GM12878 (cell line): Measurements from ENCODE around the gene BCKDHA. TPM values are rescaled to one million over a fixed set of nuclear protein-coding genes. Genes with fewer than 3 reads are reported as not detected.

Source experiments
- ATAC-seq: fragments of 200-7000 bp; cut with Tn5 transposase; 3 replicates; pipeline ENCODE4 v1.9.1; 2020; ENCODE audit warnings: mild to moderate bottlenecking, moderate library complexity
- BruUV-seq: library from RNA; stranded (reverse); fragments of 400-500 nt; replicated peaks from 2 replicates; lab custom pipeline; 2021; lab: Mats Ljungman, UMichigan
- CTCF ChIA-PET: fragments of 300-600 bp; sonication (Branson Sonifier 250); formaldehyde crosslinking; extraction: SDS; loops from one replicate; lab custom pipeline; 2021; ENCODE audit warnings: inconsistent platforms; lab: Yijun Ruan, JAX
- POLR2A ChIA-PET: fragments of 350-600 bp; formaldehyde crosslinking; extraction: SDS; loops from one replicate; lab custom pipeline; 2021; ENCODE audit warnings: inconsistent platforms; lab: Charles Lee
- RAD21 ChIA-PET: fragments of 300-600 bp; sonication (Branson Sonifier 250); formaldehyde crosslinking; loops from one replicate; lab custom pipeline; 2023; ENCODE audit warnings: antibody characterized with exemption; ENCODE audit not compliant: unreplicated experiment; lab: Charles Lee
- SMC1A ChIA-PET: fragments of 300-600 bp; sonication (Branson Sonifier 250); formaldehyde crosslinking; loops from one replicate; lab custom pipeline; 2023; ENCODE audit not compliant: unreplicated experiment, uncharacterized antibody; lab: Charles Lee
- DNase-seq: peaks from one replicate; pipeline ENCODE4 v3.0.0-alpha.2; 2011; ENCODE audit warnings: low read depth, low spot score
- FAIRE-seq: peaks from 3 replicates; lab custom pipeline; 2011; peaks lifted over from hg19 to GRCh38; lab: Jason Lieb, UNC
- H2AFZ ChIP-seq: 2 replicates; pipeline ENCODE4 v1.6.0; 2011; ENCODE audit warnings: low read depth, low read length, control low read depth; ENCODE audit not compliant: control insufficient read depth
- H3K27ac ChIP-seq: 2 replicates; pipeline ENCODE4 v1.5.1; 2011; ENCODE audit warnings: control low read depth; ENCODE audit not compliant: control insufficient read depth, insufficient read depth
- H3K27me3 ChIP-seq, 2 experiments: replicated peaks in 1 of 2; 2 replicates each; pipeline versions ENCODE4 v1.6.0 to v1.6.1; 2011; ENCODE audit warnings: low read length in 1 of 2; ENCODE audit not compliant: control insufficient read depth in 2 of 2, insufficient read depth in 2 of 2
- H3K36me3 ChIP-seq, 2 experiments: 2 replicates each; pipeline ENCODE4 v1.5.1; 2011; ENCODE audit warnings: low read length in 1 of 2; ENCODE audit not compliant: control insufficient read depth in 2 of 2, insufficient read depth in 2 of 2
- H3K4me1 ChIP-seq: 2 replicates; pipeline ENCODE4 v1.6.1; 2011; ENCODE audit warnings: mild to moderate bottlenecking, low read length, moderate library complexity, mixed read lengths; ENCODE audit not compliant: control insufficient read depth, insufficient read depth
- H3K4me2 ChIP-seq: 2 replicates; pipeline ENCODE4 v1.6.0; 2011; ENCODE audit warnings: control low read depth; ENCODE audit not compliant: control insufficient read depth, insufficient read depth
- H3K4me3 ChIP-seq: fragments of 200-600 bp; sonication (generic); 2 replicates; pipeline ENCODE4 v1.5.1; 2016
- H3K79me2 ChIP-seq: 2 replicates; pipeline ENCODE4 v1.6.0; 2011; ENCODE audit warnings: low read length; ENCODE audit not compliant: control insufficient read depth, insufficient read depth
- H3K9ac ChIP-seq: 2 replicates; pipeline ENCODE4 v1.8.0; 2011; ENCODE audit warnings: low read length, control low read depth, mixed read lengths; ENCODE audit not compliant: control insufficient read depth, insufficient read depth
- H3K9me3 ChIP-seq: replicated peaks from 3 replicates; pipeline ENCODE4 v1.5.1; 2011; ENCODE audit warnings: mild to moderate bottlenecking, low read length; ENCODE audit not compliant: control insufficient read depth, insufficient read depth
- H4K20me1 ChIP-seq: 2 replicates; pipeline ENCODE4 v1.6.0; 2011; ENCODE audit not compliant: control insufficient read depth, insufficient read depth
- BHLHE40 ChIP-seq, 2 experiments: fragments of 450-650 bp in 1 of 2; IDR thresholded peaks; 2 replicates each; pipeline ENCODE4 v1.6.1; 2011 to 2017; ENCODE audit warnings: low read depth in 2 of 2, borderline replicate concordance in 1 of 2, improper control_type of control experiment in 1 of 2, low read length in 1 of 2, mild to moderate bottlenecking in 1 of 2
- CBX3 ChIP-seq: fragments of 200-600 bp; sonication (generic); IDR thresholded peaks from 2 replicates; pipeline ENCODE4 v1.6.1; 2016; ENCODE audit warnings: low read depth, borderline replicate concordance
- CHD2 ChIP-seq: IDR thresholded peaks from 2 replicates; pipeline ENCODE4 v1.6.1; 2011; ENCODE audit warnings: low read depth, low read length, improper control_type of control experiment, borderline replicate concordance
- E2F4 ChIP-seq: IDR thresholded peaks from 2 replicates; pipeline ENCODE4 v1.6.1; 2012; ENCODE audit warnings: low read depth, low read length, improper control_type of control experiment
- E2F8 ChIP-seq: fragments of 450-650 bp; IDR thresholded peaks from 2 replicates; pipeline ENCODE4 v1.6.1; 2018; ENCODE audit warnings: mild to moderate bottlenecking, low read depth, moderate library complexity; ENCODE audit not compliant: partially characterized antibody
- HDAC6 ChIP-seq: fragments of 200-600 bp; sonication (generic); IDR thresholded peaks from one replicate; pipeline ENCODE4 v1.8.0; 2017; ENCODE audit warnings: antibody characterized with exemption; ENCODE audit not compliant: unreplicated experiment
- IRF4 ChIP-seq: IDR thresholded peaks from 2 replicates; pipeline ENCODE4 v1.6.1; 2011; ENCODE audit warnings: low read depth, low read length
- MAX ChIP-seq: IDR thresholded peaks from 2 replicates; pipeline ENCODE4 v1.6.1; 2012; ENCODE audit warnings: low read depth, low read length, improper control_type of control experiment
- MYB ChIP-seq: fragments of 150-350 bp; IDR thresholded peaks from 2 replicates; pipeline ENCODE4 v1.6.1; 2014; ENCODE audit warnings: mild to moderate bottlenecking, low read depth, low read length, borderline replicate concordance
- NFYB ChIP-seq: IDR thresholded peaks from 2 replicates; pipeline ENCODE4 v1.6.1; 2011; ENCODE audit warnings: low read depth, mild to moderate bottlenecking, low read length, improper control_type of control experiment, moderate library complexity; ENCODE audit not compliant: insufficient read depth
- NRF1 ChIP-seq: conservative IDR thresholded peaks from 2 replicates; pipeline ENCODE4 v1.6.1; 2011; ENCODE audit warnings: mild to moderate bottlenecking, low read depth, low read length, improper control_type of control experiment
- RFX5 ChIP-seq: IDR thresholded peaks from 2 replicates; pipeline ENCODE4 v1.6.1; 2011; ENCODE audit warnings: low read depth, low read length, improper control_type of control experiment
- SIN3A ChIP-seq: IDR thresholded peaks from 2 replicates; pipeline ENCODE4 v1.6.1; 2012; ENCODE audit warnings: low read depth, low read length, improper control_type of control experiment
- TCF12 ChIP-seq: IDR thresholded peaks from 2 replicates; pipeline ENCODE4 v1.6.1; 2011; ENCODE audit warnings: low read depth, mild to moderate bottlenecking, low read length
- ZBTB4 ChIP-seq: fragments of 450-650 bp; formaldehyde crosslinking; IDR thresholded peaks from 2 replicates; pipeline ENCODE4 v1.4.0; 2022; ENCODE audit warnings: mild to moderate bottlenecking, moderate library complexity
- WGBS: methylation state at CpG from one replicate; pipeline ENCODE4 v1.1.6; 2016; ENCODE audit warnings: low lambda C conversion rate; ENCODE audit not compliant: insufficient replicate concordance, insufficient coverage; ENCODE audit errors: missing lambda C conversion rate; 5-methylcytosine and 5-hydroxymethylcytosine counted together
- in situ Hi-C: fragments of 300-500 bp; cut with MboI; formaldehyde crosslinking; loops from 9 replicates; pipeline ENCODE4 v1.14.3; 2018; ENCODE audit warnings: mixed read lengths
- intact Hi-C: fragments of 100-400 bp; cut with micrococcal nuclease; formaldehyde crosslinking; loops from one replicate; pipeline ENCODE4 v1.14.2; 2022; ENCODE audit not compliant: unreplicated experiment
- polyA plus RNA-seq, 11 experiments: library from polyadenylated mRNA; depleted of rRNA in 4 of 11; unstranded in 6 of 11; stranded (reverse) in 5 of 11; fragments of >200 nt; fragmentation: Nextera tagmentation in 4 of 11; fragmentation: Illumina TruSeq in 1 of 11; extraction: Ambion mirVana in 4 of 11; extraction: Trizol in 1 of 11; gene quantifications; 1 replicate in 1 of 11; 2 replicates in 10 of 11; pipeline versions ENCODE4 v1.2.1 to v1.2.3, GENCODE V29; 2011 to 2016; ENCODE audit warnings: inconsistent platforms in 2 of 11, missing spikeins in 2 of 11, low read depth in 1 of 11
- total RNA-seq, 4 experiments: library from RNA; depleted of rRNA in 3 of 4; stranded (reverse); fragments of >200 nt in 3 of 4; fragmentation: Illumina TruSeq in 1 of 4; extraction: Trizol in 1 of 4; gene quantifications; 2 replicates each; pipeline versions ENCODE4 v1.2.1 to v1.2.3, GENCODE V29; 2013 to 2021

Gene BCKDHA
- total and polyA plus RNA-seq, 10 of the 15 experiments (the other 5 are each of a cell fraction or from before 2014, with no cell fraction given) = 9.9 to 107 (median 46.4) TPM

GRCh38 chr19:41421973-41422372 lies 24.4 kb downstream of the BCKDHA start (continued):
- TF ChIP-seq ZBTB4 (CRISPR knock-in tag) (no peak), IRF4 (no peak), NFYB (no peak), MAX (no peak), TCF12 (no peak), NRF1 (no peak), CBX3 (no peak)

GRCh38 chr19:41422456-41422855 lies 24.8 kb downstream of the BCKDHA start:
- no peaks in the 10 kb centered on the region for H4K20me1 ChIP-seq
- WGBS = 85% methylated on average over 17 of the region's 18 CpGs
- H3K27me3 ChIP-seq = no peaks in the 10 kb centered on the region
- H3K4me3 ChIP-seq = no peak overlapping the region
- no peak overlapping the region for H2AFZ ChIP-seq
- H3K9ac ChIP-seq = no peak overlapping the region
- BruUV-seq = no TSS peak
- ChIA-PET SMC1A (no interaction called here), CTCF (no interaction called here), RAD21 (no interaction called here), POLR2A (no interaction called here)
- no peak for ATAC-seq
- peaks cover 11 to 18% of the 10 kb centered on the region in 2 experiments for H3K36me3 ChIP-seq
- no peaks in the 10 kb centered on the region for H3K79me2 ChIP-seq
- intact Hi-C loops = no loop called here
- no peak overlapping the region for H3K27ac ChIP-seq
- H3K4me2 ChIP-seq = no peak overlapping the region
- in situ Hi-C loops = no loop called here
- no peak for TF ChIP-seq MYB
- TF ChIP-seq HDAC6 = no peak
- TF ChIP-seq SIN3A = no peak
- no peak for TF ChIP-seq E2F8
- TF ChIP-seq RFX5 = no peak
- TF ChIP-seq NRF1 = no peak
- no peak for TF ChIP-seq BHLHE40 (IDR thresholded peaks at IDR 0.05; ENCODE audit: borderline replicate concordance in 1 of 2, low read depth in 2 of 2, low read length in 1 of 2)
- TF ChIP-seq E2F4 = no peak
- TF ChIP-seq CHD2 = no peak
- no peak for TF ChIP-seq MAX
- no peak for TF ChIP-seq CBX3
- no peak for DNase-seq
- no peak for FAIRE-seq
- H3K9me3 ChIP-seq = no peaks in the 10 kb centered on the region
- peaks cover 4% of the 10 kb centered on the region for H3K4me1 ChIP-seq
